ENCODE results near the gene RDX.

DNA sequence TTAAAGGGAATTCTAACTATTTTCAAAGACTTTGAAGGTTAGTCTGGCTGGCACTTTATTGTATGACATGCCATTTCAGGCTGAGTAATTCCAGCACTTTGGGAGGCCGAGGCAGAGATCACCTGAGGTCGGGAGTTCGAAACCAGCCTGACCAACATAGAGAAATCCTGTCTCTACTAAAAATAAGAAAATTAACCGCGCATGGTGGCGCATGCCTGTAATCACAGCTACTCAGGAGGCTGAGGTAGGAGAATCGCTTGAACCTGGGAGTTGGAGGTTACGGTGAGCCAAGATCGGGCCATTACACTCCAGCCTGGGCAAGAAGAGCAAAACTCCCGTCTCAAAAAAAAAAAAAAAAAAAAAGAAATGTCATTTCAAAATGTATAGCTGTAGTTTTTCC is 95.6 kb downstream of the RDX start:
- TF ChIP-seq CTCF (IDR thresholded peaks at IDR 0.05; ENCODE audit: low read length) (no peak), EZH2 (IDR thresholded peaks at IDR 0.05; ENCODE audit: borderline replicate concordance, low read length) (no peak)

All from OCI-LY1 (cell line).